Left ventricle myocardium inferior (tissue), 1 donor: ENCODE data around the gene PRKACG. TPM values are rescaled to one million over a fixed set of nuclear protein-coding genes. Genes with fewer than 3 reads are reported as not detected.

ENCODE experiments used
- DNase-seq: peaks from one replicate; pipeline ENCODE4 v3.0.0-alpha.2; 2020
- H3K27ac ChIP-seq: fragments of 200-600 bp; replicated peaks from 2 replicates; pipeline ENCODE4 v1.8.0; 2021
- H3K27me3 ChIP-seq: fragments of 200-600 bp; 2 replicates; pipeline ENCODE4 v1.8.0; 2021; ENCODE audit warnings: low read depth
- H3K36me3 ChIP-seq: fragments of 200-600 bp; 2 replicates; pipeline ENCODE4 v1.8.0; 2021
- H3K4me1 ChIP-seq: fragments of 200-600 bp; 2 replicates; pipeline ENCODE4 v1.8.0; 2021
- H3K4me3 ChIP-seq: fragments of 200-600 bp; 2 replicates; pipeline ENCODE4 v1.8.0; 2021; ENCODE audit warnings: mild to moderate bottlenecking, moderate library complexity
- H3K9me3 ChIP-seq: fragments of 200-600 bp; replicated peaks from 2 replicates; pipeline ENCODE4 v1.8.0; 2021
- intact Hi-C: fragments of 100-400 bp; cut with micrococcal nuclease; formaldehyde crosslinking; loops from one replicate; pipeline ENCODE4 v1.11.0; 2022
- long read RNA-seq: library from polyadenylated mRNA; unstranded; transcript quantifications from one replicate; pipeline ENCODE4 v2.0.0, GENCODE V29; 2021
- total RNA-seq: library from RNA; stranded (reverse); fragmentation: NEBNext Ultra II Directional; extraction: Animal tissue kit (Norgen Biotek cat#: 25700); gene quantifications from one replicate; pipeline ENCODE4 v1.2.1, GENCODE V29; 2021
- TF ChIP-seq, protein P1 (sequence below): fragments of 200-600 bp; IDR thresholded peaks from 2 replicates; pipeline ENCODE4 v1.8.0; 2021; ENCODE audit warnings: antibody characterized with exemption, mild to moderate bottlenecking, borderline replicate concordance
- donor health status: DM: no; HTN: yes; CAD: no; lungs with severe emphysema.

The PRKACG gene
- total RNA-seq: not detected
- long read RNA-seq: 0 reads

DNA sequence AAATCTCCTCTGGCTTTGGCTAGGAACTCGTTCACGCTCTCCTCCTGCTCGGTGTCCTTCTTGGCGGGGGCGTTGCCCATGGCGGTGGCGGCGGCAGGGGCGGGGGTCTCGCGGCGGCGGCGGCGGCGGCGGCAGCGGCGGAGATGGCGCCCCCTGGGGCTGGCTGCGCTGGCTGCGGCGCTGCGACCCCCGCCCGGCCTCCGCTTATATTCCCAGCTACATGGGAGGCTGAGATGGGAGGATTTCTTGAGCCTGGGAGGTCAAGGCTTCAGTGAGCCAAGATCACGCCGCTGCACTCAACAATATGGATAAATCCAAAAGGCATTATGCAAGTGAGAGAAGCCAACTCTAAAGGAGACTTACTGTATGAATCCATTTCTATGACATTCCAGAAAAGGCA, at the start of gene PRKACG:
TSS of gene PRKACG (minus strand) at position 101 of the 400 bp plus-strand sequence. CDS start at position 80, 21 bp downstream.
- Histone ChIP-seq H3K4me3 (no peak within 1 kb of the TSS), H3K4me1 (peaks cover 8% of the 10 kb centered on the region), H3K36me3 (no peaks in the 10 kb centered on the region), H3K9me3 (no peaks in the 10 kb centered on the region), H3K27me3 (no peaks in the 10 kb centered on the region), H3K27ac (no peak within 1 kb of the TSS)
- intact Hi-C loops: no loop called here
- TF ChIP-seq, protein P1, sequence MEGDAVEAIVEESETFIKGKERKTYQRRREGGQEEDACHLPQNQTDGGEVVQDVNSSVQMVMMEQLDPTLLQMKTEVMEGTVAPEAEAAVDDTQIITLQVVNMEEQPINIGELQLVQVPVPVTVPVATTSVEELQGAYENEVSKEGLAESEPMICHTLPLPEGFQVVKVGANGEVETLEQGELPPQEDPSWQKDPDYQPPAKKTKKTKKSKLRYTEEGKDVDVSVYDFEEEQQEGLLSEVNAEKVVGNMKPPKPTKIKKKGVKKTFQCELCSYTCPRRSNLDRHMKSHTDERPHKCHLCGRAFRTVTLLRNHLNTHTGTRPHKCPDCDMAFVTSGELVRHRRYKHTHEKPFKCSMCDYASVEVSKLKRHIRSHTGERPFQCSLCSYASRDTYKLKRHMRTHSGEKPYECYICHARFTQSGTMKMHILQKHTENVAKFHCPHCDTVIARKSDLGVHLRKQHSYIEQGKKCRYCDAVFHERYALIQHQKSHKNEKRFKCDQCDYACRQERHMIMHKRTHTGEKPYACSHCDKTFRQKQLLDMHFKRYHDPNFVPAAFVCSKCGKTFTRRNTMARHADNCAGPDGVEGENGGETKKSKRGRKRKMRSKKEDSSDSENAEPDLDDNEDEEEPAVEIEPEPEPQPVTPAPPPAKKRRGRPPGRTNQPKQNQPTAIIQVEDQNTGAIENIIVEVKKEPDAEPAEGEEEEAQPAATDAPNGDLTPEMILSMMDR: no peak
- DNase-seq: no peak

DNA sequence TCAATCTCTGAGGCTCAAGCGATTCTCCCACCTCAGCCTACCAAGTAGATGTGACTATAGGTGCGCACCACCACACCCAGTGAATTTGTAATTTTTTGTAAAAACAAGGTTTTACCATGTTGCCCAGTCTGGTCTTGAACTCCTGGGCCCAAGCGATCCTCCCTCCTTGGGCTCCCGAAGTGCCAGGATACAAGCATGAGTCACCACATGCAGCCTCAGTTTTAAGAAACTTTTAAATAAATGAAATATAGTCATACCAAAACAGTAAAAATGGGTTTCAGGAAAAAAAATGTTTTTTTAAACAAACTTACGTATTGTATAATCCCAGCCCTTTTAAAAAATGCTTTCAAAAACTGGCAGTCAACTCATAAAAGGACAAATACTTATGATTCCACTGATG, 48.3 kb upstream of the PRKACG start:
- intact Hi-C loops: no loop called here
- H3K9me3 ChIP-seq: no peaks in the 10 kb centered on the region
- no peak for DNase-seq
- no peak overlapping the region for H3K27ac ChIP-seq
- TF ChIP-seq, protein P1: no peak
- peaks cover 15% of the 10 kb centered on the region for H3K4me1 ChIP-seq
- peaks cover 34% of the 10 kb centered on the region for H3K36me3 ChIP-seq
- H3K27me3 ChIP-seq: no peaks in the 10 kb centered on the region
- H3K4me3 ChIP-seq: no peak overlapping the region

DNA sequence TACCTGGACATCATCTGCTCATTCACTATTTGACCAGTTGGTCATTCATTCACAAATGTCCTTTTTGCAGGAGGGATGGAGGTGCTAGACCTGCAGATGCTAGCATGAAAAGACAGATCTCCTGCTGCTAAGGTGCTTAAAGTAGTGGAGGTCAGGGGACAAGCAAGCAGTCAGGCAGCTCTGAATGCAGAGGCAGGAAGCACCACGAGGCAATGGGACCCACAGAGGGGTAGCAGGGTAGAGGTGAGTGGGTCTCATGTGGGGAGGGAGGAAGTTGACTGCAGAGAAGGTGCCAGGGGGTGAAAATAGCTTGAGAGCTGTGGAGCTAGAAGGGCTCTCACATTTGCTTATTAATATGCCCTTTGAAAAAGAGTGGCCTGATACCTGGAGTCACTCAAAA, 46.9 kb upstream of the PRKACG start:
- no peak overlapping the region for H3K4me3 ChIP-seq
- H3K27ac ChIP-seq: no peak overlapping the region
- H3K36me3 ChIP-seq: peaks cover 20% of the 10 kb centered on the region
- H3K9me3 ChIP-seq: no peaks in the 10 kb centered on the region
- TF ChIP-seq, protein P1: no peak
- peaks cover 15% of the 10 kb centered on the region for H3K4me1 ChIP-seq
- DNase-seq: no peak
- intact Hi-C loops: no loop called here
- no peaks in the 10 kb centered on the region for H3K27me3 ChIP-seq

DNA sequence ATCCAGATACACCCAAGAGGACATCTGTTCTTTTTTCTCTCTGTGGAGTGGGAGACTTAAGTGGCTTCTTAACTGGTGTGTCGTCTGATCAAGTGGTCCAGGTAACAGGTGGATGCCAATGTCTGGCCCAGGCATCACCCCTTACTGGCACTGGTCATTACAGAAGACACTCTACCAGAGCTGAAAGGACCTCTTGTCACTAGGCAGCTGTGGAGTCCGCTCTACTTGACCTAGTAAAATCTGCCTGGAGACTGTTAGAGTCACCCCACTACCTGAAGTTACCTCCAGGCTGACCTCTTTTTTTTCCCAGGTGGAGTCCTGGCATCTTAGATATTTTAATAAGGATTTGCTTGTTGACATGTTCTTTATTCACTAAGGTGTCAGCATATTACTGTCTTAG, 44.2 kb upstream of the PRKACG start:
- intact Hi-C loops: loop anchor here (5.0 kb wide), 1 partner anchor 134 kb away; no protein-coding TSS in a partner anchor
- H3K27me3 ChIP-seq: no peaks in the 10 kb centered on the region
- H3K9me3 ChIP-seq: no peaks in the 10 kb centered on the region
- DNase-seq: no peak
- peaks cover 10% of the 10 kb centered on the region for H3K36me3 ChIP-seq
- H3K27ac ChIP-seq: no peak overlapping the region
- H3K4me1 ChIP-seq: peaks cover 14% of the 10 kb centered on the region
- TF ChIP-seq, protein P1: no peak
- no peak overlapping the region for H3K4me3 ChIP-seq

DNA sequence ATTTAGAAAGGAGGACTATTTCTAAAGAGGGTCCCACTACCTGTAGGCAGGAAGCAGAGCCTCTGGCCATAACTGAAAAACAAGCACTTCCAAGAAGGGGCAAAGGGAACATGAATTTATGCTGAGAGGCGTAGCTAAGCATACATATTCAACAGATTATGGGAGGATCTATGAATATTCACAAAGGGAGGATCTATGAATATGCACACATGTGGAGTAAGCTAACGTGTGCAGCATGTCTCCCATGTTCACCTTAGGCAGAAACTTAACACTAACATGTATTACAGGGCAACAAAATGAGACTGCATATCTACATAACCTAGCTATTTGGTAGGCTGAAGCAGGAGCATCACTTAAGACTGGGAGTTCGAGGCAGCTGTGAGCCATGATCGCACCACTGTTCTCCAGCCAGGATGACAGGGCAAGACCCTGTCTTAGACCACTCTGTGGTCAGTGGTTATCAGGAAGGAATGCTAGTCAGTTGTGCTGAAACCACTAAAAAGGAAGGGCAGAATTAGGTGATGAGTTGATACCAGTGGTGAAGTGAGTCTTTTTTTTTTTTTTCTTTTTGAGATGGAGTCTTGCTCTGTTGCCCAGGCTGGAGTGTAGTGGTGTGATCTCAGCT, 42.4 kb upstream of the PRKACG start:
- no peak for DNase-seq
- no peaks in the 10 kb centered on the region for H3K9me3 ChIP-seq
- peaks cover 9% of the 10 kb centered on the region for H3K36me3 ChIP-seq
- intact Hi-C loops: loop anchor here (5.0 kb wide), 1 partner anchor 136 kb away; no protein-coding TSS in a partner anchor
- peaks cover 14% of the 10 kb centered on the region for H3K4me1 ChIP-seq
- H3K27ac ChIP-seq: no peak overlapping the region
- TF ChIP-seq, protein P1: no peak
- H3K4me3 ChIP-seq: no peak overlapping the region
- no peaks in the 10 kb centered on the region for H3K27me3 ChIP-seq
